Immature natural killer cell (primary cell): ENCODE data around the gene SRPRB. TPM values are rescaled to one million over a fixed set of nuclear protein-coding genes. Genes with fewer than 3 reads are reported as not detected.
A peak's percentile ranks its signal among the peaks of the same experiment; 100 is the strongest.

ENCODE experiments used
- DNase-seq, 3 donors: peaks; one replicate each; pipeline ENCODE4 v3.0.0; 2022; ENCODE audit warnings: mixed read lengths in 1 of 3
- H3K27ac Mint-ChIP-seq, 6 donors: one replicate each; pipeline ENCODE4 v1.8.0; 2020; ENCODE audit warnings: mixed read lengths in 6 of 6, mild to moderate bottlenecking in 5 of 6, inconsistent platforms in 4 of 6, moderate library complexity in 3 of 6
- H3K27me3 Mint-ChIP-seq, 3 donors: one replicate each; pipeline ENCODE4 v1.8.0; 2020 to 2021; ENCODE audit warnings: low read depth in 3 of 3, mild to moderate bottlenecking in 3 of 3, mixed read lengths in 3 of 3, moderate library complexity in 3 of 3, inconsistent platforms in 1 of 3
- H3K36me3 Mint-ChIP-seq, 3 donors: one replicate each; pipeline ENCODE4 v1.8.0; 2020; ENCODE audit warnings: mixed read lengths in 3 of 3, inconsistent platforms in 2 of 3, mild to moderate bottlenecking in 2 of 3
- H3K4me1 Mint-ChIP-seq, 2 donors: one replicate each; pipeline ENCODE4 v1.8.0; 2020; ENCODE audit warnings: inconsistent platforms in 2 of 2, mild to moderate bottlenecking in 2 of 2, mixed read lengths in 2 of 2, moderate library complexity in 1 of 2
- H3K4me3 Mint-ChIP-seq, 5 donors: one replicate each; pipeline ENCODE4 v1.8.0; 2020; ENCODE audit warnings: mild to moderate bottlenecking in 5 of 5, mixed read lengths in 5 of 5, inconsistent platforms in 3 of 5, moderate library complexity in 3 of 5
- H3K9me3 Mint-ChIP-seq, 6 donors: one replicate each; pipeline ENCODE4 v1.8.0; 2020; ENCODE audit warnings: mild to moderate bottlenecking in 6 of 6, mixed read lengths in 6 of 6, inconsistent platforms in 4 of 6, moderate library complexity in 3 of 6
- polyA plus RNA-seq, 3 donors: library from polyadenylated mRNA; unstranded; fragments of 300-500 nt; fragmentation: Illumina TruSeq; gene quantifications; one replicate each; pipeline ENCODE4 v1.2.3, GENCODE V29; 2021

Gene SRPRB
- polyA plus RNA-seq, 3 donors from 2014 or later: 28.8 to 51.0 (median 43.9) TPM

DNA sequence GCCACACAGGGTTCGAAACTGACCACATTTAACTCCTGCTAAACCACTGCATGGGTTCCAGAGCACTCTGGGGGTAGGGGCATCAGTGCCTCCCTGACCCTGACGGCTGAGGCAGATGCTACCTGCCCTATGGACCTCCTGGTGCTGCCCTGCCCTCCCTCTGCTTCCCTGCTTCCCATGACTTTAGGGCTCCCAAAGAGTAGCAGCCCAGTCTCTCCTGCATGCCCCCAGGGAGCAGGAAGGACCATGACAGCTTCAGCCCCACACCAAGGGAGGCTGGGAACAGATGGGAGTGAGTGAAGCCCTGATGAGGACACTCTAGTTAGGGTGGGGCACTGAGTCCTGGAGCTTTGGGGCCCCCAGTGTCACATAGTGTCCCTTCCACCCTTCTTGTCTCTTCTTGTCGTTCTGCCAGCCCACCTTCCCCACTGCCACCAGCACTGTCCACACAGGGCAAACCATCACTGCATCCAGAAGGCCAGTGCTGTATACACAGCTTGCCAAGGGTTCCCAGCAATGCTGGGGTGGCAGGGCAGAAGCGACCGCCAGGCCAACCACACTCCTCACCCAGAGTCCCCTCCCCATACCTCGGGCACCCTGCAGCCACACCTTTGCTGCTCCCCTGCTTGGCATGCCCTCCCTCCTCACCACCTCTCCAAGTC is 31.0 kb downstream of the SRPRB start:
- Mint-ChIP-seq H3K36me3 (no peaks in the 10 kb centered on the region), H3K4me3 (no peak overlapping the region), H3K27ac (peak overlapping the region in 1 of 6 donors; percentile 18), H3K4me1 (no peaks in the 10 kb centered on the region), H3K9me3 (no peaks in the 10 kb centered on the region), H3K27me3 (peaks cover 0 to 4% (median 0%) of the 10 kb centered on the region in 3 donors)
- DNase-seq: no peak

DNA sequence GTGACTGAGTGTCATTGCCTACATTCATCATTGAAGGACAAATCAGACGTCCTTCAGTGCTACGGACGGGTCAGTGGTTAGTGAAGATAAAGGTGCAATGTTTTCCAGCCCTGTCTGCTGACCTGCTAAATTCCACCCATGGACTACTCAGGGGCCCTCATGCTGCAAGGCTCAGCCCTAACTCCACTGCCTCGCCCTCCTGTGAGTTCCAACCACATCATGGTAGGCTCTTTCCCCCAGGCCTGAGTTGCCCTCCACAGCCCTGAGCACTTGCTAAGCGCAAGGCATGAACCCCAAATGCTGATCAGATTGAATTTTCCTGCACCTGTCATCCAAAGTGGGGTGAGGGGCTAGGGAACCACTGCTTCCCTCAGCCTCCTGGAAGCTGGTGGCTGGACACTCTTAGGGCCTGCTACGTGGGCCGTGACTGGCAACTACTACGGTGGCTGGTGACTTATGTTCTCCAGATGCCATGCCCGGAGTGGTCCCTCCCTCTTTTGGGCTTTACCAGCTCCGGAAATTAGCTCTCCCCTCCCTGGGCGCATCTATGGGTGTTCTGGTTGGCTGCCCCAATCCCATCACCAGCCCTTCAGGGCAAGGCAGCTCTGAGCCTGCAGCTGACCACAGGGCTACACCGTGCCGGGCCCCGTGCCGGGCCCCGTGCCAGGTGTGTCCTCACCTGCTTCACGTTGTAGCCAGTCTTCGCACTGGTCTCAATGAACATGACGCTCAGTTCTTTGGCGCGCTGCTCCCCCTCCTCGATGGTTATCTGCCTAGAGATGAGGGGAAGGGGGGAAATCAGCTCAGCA is 32.1 kb downstream of the SRPRB start:
- no peaks in the 10 kb centered on the region for H3K36me3 Mint-ChIP-seq
- no peak overlapping the region for H3K4me3 Mint-ChIP-seq
- DNase-seq: no peak
- H3K9me3 Mint-ChIP-seq: no peaks in the 10 kb centered on the region
- no peaks in the 10 kb centered on the region for H3K4me1 Mint-ChIP-seq
- peaks cover 0 to 4% (median 0%) of the 10 kb centered on the region in 3 donors for H3K27me3 Mint-ChIP-seq
- no peak overlapping the region for H3K27ac Mint-ChIP-seq

DNA sequence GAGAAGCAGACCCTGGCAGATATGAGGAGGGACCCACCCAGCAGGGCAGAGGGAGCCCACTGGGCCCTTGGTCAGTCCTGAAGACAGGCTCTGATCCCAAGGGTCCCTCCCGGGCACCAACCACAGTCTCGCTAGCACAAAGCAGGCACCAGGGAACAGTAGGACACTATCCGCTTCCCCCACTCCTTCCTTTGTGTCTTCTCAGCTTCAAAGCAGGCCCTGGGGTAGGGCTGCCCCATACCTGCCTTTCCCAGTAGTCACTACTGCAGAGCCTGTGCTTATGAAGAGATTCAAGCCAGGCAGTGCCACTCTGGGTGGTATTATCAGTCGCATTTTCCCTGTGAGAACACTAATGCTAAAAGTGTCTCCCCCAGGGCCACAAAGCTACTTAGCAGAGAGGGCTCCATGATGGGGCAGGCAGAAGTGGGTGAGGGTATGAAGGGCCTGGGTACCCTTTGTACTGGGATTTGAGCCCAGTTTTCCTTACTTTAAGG is 32.7 kb downstream of the SRPRB start:
- H3K27me3 Mint-ChIP-seq: peaks cover 0 to 4% (median 0%) of the 10 kb centered on the region in 3 donors
- DNase-seq: no peak

GRCh38 chr3:133838916-133839800 is 33.5 kb downstream of the SRPRB start:
- Mint-ChIP-seq H3K4me3 (no peak overlapping the region), H3K9me3 (no peaks in the 10 kb centered on the region), H3K36me3 (no peaks in the 10 kb centered on the region), H3K4me1 (no peaks in the 10 kb centered on the region), H3K27me3 (peaks cover 0 to 3% (median 0%) of the 10 kb centered on the region in 3 donors), H3K27ac (no peak overlapping the region)
- no peak for DNase-seq

More for the DNA sequence above, 32.7 kb downstream of the SRPRB start:
- no peaks in the 10 kb centered on the region for H3K9me3 Mint-ChIP-seq
- H3K4me1 Mint-ChIP-seq: no peaks in the 10 kb centered on the region
- H3K36me3 Mint-ChIP-seq: no peaks in the 10 kb centered on the region
- no peak overlapping the region for H3K4me3 Mint-ChIP-seq
- H3K27ac Mint-ChIP-seq: no peak overlapping the region

- no peaks in the 10 kb centered on the region for H3K4me1 Mint-ChIP-seq
Measured at GRCh38 chr3:133840055-133840737, 34.6 kb downstream of the SRPRB start.

GRCh38 chr3:133840767-133841166 is 35.2 kb downstream of the SRPRB start:
- Mint-ChIP-seq H3K4me1 (no peaks in the 10 kb centered on the region), H3K4me3 (no peak overlapping the region), H3K27ac (no peak overlapping the region), H3K9me3 (no peaks in the 10 kb centered on the region), H3K36me3 (no peaks in the 10 kb centered on the region), H3K27me3 (peaks cover 0 to 2% (median 0%) of the 10 kb centered on the region in 3 donors)
- no peak for DNase-seq

More at GRCh38 chr3:133840055-133840737, 34.6 kb downstream of the SRPRB start:
- H3K4me3 Mint-ChIP-seq: no peak overlapping the region
- H3K9me3 Mint-ChIP-seq: no peaks in the 10 kb centered on the region
- no peaks in the 10 kb centered on the region for H3K36me3 Mint-ChIP-seq
- no peak for DNase-seq
- H3K27me3 Mint-ChIP-seq: peaks cover 0 to 2% (median 0%) of the 10 kb centered on the region in 3 donors
- H3K27ac Mint-ChIP-seq: no peak overlapping the region

GRCh38 chr3:133841196-133841595 is 35.6 kb downstream of the SRPRB start:
- H3K36me3 Mint-ChIP-seq: no peaks in the 10 kb centered on the region

DNA sequence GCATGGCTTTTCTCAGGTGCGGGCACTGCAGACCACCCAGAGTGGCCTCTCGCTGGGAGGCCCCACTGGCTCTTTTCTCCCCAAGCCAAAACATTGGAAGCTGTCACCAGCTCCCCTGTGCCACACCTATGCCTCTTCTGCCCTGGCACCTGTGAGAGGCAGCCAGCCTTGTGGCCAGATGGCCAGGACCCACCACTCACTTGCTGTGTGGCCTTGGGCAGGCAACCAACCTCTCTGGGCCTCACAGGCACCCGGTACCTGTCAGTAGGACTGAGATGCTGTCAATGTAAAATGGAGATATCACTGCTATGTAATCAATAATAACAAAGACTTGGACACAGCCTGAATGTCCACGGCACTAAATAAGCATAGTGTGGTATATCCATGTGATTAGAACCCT is 36.5 kb downstream of the SRPRB start:
- no peak overlapping the region for H3K4me3 Mint-ChIP-seq
- H3K4me1 Mint-ChIP-seq: no peaks in the 10 kb centered on the region
- no peaks in the 10 kb centered on the region for H3K36me3 Mint-ChIP-seq
- DNase-seq: no peak
- H3K27me3 Mint-ChIP-seq: peaks cover 0 to 2% (median under 1%) of the 10 kb centered on the region in 3 donors
- H3K27ac Mint-ChIP-seq: no peak overlapping the region
- no peaks in the 10 kb centered on the region for H3K9me3 Mint-ChIP-seq

More at GRCh38 chr3:133841196-133841595, 35.6 kb downstream of the SRPRB start:
- Mint-ChIP-seq H3K27me3 (peaks cover 0 to 2% (median 0%) of the 10 kb centered on the region in 3 donors), H3K4me3 (no peak overlapping the region), H3K4me1 (no peaks in the 10 kb centered on the region), H3K9me3 (no peaks in the 10 kb centered on the region), H3K27ac (no peak overlapping the region)
- DNase-seq: no peak

- Mint-ChIP-seq H3K27ac (no peak overlapping the region), H3K9me3 (no peaks in the 10 kb centered on the region), H3K36me3 (no peaks in the 10 kb centered on the region), H3K27me3 (peaks cover 0 to 7% (median 2%) of the 10 kb centered on the region in 3 donors), H3K4me3 (no peak overlapping the region), H3K4me1 (no peaks in the 10 kb centered on the region)
- DNase-seq: no peak
Measured at GRCh38 chr3:133843634-133844033, 38.0 kb downstream of the SRPRB start.

DNA sequence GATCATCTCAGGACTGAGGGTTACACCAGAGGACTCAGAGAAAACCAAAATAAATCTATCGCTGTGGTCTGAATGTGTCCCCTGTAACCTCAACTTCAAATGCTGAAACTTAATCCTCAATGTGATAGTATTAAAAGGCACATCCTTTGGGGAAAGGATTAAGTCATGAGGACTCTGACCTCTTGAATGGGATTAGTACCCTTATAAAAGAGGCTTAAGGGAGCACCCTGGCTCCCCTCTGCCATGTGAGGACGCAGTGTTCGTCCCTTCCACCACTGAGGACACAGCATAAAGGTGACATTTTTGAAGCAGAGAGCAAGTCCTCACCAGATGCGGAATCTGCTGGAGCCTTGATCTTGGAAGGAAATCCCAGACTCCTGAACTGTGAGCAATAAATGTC is 39.5 kb downstream of the SRPRB start:
- Mint-ChIP-seq H3K27ac (no peak overlapping the region), H3K4me1 (no peaks in the 10 kb centered on the region), H3K4me3 (no peak overlapping the region), H3K27me3 (peaks cover 0 to 7% (median 0%) of the 10 kb centered on the region in 3 donors), H3K9me3 (no peaks in the 10 kb centered on the region), H3K36me3 (no peaks in the 10 kb centered on the region)
- DNase-seq: no peak

DNA sequence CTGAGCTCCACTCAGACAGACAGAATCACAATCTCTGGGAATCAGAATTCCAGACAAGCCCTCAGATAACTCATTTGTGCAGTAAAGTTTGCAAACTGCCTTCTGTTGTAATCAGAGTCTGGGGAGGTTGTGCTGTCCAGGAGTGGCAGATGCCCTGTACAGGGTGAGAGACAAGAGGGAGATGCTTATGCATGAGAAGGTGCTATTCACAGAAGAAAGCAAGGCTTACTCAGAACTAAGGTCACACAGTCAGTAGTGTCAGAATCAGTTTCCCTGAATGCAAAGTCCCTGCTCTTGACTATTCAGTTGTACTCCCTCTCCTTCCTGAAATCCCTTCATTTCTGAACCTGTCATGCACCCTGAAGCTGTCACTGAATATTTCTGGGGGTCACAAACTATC is 43.7 kb downstream of the SRPRB start:
- no peak for DNase-seq
- Mint-ChIP-seq H3K4me1 (no peaks in the 10 kb centered on the region), H3K27me3 (peaks cover 0 to 8% (median 0%) of the 10 kb centered on the region in 3 donors), H3K9me3 (no peaks in the 10 kb centered on the region), H3K4me3 (no peak overlapping the region), H3K27ac (no peak overlapping the region), H3K36me3 (no peaks in the 10 kb centered on the region)

GRCh38 chr3:133850034-133850433 is 44.4 kb downstream of the SRPRB start:
- Mint-ChIP-seq H3K4me1 (no peaks in the 10 kb centered on the region), H3K9me3 (no peaks in the 10 kb centered on the region), H3K36me3 (no peaks in the 10 kb centered on the region), H3K4me3 (no peak overlapping the region), H3K27me3 (peaks cover 0 to 8% (median 0%) of the 10 kb centered on the region in 3 donors), H3K27ac (no peak overlapping the region)
- no peak for DNase-seq

DNA sequence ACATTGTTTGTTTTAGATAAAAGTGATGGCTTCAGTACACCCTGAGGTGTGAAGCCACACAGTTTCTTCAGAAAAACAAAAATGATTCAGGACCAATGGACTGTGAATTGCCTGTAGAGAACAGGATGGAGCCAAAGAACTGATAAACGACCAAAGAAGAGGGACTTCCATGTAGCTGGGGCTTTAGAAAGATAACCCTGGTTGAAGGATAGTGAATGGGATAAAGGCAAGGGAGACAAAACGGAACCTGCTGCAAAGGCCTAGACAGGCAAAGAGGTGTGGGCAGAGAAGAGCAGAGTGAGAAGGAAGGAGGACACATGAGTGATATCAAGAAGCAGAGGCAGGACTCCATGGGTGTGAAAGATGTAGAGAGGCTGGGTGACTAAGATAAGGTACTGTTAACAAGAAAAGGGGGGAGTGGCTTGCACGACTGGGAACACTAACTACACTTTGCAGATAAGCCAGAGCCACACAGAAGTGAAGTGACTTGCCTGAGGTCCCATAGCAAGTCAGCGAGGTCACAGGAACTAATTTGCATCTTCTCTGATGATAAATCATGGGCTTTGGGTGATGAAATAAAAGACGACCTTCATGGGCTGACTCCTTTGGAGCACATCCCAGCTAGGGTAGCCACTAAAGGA is 45.8 kb downstream of the SRPRB start:
- no peak overlapping the region for H3K4me3 Mint-ChIP-seq
- peak overlapping the region in 1 of 6 donors; percentile 25 for H3K27ac Mint-ChIP-seq
- DNase-seq: no peak
- peaks cover 0 to 8% (median 0%) of the 10 kb centered on the region in 3 donors for H3K27me3 Mint-ChIP-seq
- H3K4me1 Mint-ChIP-seq: no peaks in the 10 kb centered on the region
- no peaks in the 10 kb centered on the region for H3K9me3 Mint-ChIP-seq
- no peaks in the 10 kb centered on the region for H3K36me3 Mint-ChIP-seq
